Hematopoietic multipotent progenitor cell treated with erythropoietin and hydrocortisone succinate and interleukin-3 and kit ligand, for 17 days (in vitro differentiated cells): ENCODE data around the gene RABGEF1.
"Not testable (repeated sequence)": the region's sequence is repeated elsewhere in the genome, so short reads cannot be mapped to it uniquely, and the experiment has no call there.

ENCODE experiments used
- DNase-seq: peaks from one replicate; pipeline ENCODE4 v3.0.0-alpha.2; 2015; ENCODE audit warnings: low spot score

The RABGEF1 gene

DNA sequence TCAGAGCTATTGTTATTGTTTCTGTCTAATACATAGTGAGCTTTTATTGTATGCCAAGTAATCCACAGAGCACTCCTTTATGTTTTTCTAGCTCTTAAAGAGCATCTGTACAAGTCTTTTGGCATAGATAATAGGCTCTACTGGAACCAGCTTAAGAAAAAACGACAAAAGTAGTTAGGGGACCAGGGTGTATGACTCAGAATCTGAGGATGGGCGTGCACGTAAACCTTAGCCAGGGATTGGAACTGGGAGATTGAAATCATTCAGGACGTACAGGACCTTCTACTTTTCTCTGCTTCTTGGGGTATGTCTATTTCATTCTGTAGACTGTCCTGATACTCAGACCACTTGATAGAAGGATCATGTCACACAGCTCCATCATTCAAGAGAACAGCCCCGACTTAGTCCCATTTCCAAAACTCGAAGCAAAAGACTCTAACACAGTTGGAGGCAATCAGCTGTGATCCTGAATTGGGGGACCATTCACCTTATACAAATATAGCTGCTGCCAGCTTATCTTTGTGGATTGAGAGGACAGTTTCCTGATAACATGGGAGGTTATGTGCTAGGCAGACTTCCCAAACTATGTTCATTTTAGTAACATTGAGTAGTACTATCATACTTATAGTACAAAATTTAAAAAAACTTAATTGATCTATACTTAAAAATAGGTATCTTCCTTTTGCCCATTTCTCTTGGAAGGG is 24.9 kb downstream of the RABGEF1 start:
- not testable (repeated sequence) for DNase-seq

GRCh38 chr7:66766041-66766440 is 25.5 kb downstream of the RABGEF1 start:
- DNase-seq = no peak

DNA sequence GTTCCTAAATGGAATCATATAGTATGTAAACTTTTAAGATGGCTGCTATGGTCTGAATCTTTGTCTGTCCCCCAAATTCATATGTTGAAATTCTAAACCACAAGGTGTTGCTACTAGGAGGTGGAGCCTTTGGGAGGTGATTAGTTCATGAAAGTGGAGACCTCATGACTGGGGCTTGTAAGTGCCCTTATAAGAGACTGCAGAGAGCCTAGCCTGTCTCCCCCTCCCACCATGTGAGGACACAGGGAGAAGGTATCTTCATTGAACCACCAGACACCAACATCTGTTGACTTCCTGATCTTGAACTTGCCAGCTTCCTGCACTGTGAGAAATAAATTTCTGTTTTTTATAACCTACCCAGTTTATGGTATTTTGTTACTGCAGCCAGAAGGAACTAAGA is 27.0 kb downstream of the RABGEF1 start:
- not testable (repeated sequence) for DNase-seq

DNA sequence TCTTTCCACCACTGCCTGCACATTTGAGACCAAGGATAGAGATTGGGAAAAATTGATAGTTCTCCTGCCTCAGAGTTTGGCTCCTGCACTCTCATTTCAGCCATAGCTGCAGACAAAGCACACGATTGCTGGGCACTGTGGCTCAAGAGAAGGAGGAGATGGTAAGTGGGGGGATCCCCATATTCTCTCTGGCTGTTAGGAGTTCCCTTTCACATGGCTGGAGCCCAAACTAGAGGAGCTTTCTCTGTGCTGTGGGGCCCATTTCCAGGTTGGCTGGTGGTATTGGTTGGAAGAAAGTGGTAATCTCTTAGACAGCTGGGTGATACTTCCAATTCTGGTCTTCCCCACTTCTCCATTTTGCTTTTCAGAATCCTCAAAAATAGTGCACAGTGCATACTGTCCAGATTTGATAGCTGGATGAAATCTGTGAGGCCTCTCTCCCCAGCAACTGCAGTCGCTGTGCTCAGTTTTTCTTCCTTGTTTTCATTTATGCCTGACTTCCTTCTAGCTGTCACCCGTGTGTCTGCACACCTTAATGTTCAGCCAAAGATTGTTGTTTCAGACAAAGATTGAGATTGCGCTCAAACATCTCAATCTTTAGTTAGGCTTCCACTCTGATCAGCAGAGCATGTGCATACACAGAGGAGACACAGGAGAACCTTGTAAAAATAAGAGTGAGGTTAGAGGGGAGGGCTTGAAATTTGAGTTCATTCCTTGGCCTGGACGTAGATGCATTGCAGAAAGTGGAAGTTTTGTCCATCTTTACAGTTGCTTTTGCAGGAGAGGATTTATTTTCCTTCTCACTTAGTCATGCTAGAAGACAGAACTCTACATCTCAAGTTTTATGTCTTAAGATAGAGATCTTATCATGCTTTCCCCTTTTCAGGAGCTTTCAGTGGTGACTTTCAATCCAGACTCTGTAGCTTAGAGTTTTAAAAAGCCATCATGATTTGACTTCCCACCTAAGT is 28.6 kb downstream of the RABGEF1 start:
- no peak for DNase-seq

DNA sequence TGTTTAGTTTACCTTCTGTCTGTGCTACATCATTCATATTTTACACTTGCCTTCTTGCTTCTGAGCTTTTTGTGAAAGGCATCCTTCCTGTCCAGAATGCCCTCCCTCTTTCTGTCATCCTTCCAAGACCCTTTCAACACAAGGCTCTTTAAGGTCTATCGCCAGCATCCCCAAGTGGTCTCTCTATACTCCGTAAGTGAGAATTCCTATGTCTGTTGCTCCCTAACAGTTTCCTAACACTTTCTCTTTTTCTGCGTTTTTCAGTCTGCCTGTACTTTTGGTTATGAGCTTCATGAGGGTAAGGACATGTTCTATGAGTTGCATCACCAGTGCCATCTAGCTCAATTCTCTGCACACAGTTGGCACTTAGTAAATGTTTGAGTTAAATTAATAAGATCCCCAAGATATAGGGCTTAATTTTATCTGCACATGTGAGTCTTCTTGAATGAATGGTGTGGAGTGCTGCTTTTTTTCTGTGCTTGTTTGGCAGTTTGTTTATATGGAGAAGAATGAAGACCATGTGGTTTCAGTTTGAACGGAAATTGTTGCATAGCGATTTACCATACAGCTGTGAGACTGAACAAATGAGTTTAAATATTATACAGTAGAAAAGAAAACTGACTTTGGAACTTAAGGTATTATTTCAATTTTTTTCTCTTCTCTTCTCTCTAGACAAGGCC is 29.4 kb downstream of the RABGEF1 start:
- DNase-seq = no peak

GRCh38 chr7:66771795-66772194 is 31.3 kb downstream of the RABGEF1 start:
- no peak for DNase-seq

GRCh38 chr7:66773744-66774143 is 33.2 kb downstream of the RABGEF1 start:
- DNase-seq = not testable (repeated sequence)

DNA sequence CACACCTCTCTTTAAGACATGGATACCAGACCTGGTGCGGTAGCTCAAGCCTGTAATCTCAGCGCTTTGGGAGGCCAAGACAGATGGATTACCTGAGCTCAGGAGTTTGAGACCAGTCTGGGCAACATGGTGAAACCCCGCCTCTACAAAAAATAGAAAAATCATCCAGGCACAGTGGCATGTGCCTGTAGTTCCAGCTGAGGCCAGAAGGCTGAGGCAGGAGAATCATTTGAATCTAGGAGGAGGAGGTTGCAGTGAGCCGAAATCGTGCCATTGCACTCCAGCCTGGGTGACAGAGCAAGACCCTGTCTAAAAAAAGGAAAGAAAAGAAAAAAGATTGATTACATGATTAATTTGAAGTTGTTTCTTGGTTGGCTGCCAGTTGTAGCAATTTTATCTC is 35.9 kb downstream of the RABGEF1 start:
- not testable (repeated sequence) for DNase-seq

DNA sequence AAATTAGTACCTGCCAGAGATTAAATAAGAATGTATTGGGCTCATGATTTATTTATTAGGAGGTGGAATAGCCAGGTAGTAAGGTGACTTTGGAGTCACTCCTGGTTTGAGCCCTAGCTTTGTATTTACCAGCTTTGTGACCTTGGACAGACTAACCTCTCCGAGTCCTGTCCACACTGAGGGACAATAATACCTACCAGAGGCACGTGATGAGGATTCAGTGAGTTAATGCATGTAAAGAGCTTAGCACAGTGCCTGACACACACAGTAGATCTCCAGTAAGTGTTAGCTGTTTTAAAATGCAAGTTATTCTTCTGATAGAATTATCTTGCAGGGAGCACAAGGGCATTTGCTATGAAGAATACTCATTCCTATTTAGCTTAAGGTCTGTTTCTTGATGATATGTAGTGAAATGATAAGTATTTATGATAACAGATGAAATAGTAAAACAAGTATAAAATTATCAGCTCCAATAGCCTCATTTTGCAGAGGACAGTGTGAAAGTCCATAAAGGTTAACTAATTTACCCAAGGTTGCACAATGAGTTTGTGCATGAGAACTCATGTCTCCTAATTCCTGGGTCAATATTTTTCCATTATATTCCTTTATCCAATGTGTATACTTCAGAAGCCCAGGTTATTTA is 36.4 kb downstream of the RABGEF1 start:
- DNase-seq = no peak

GRCh38 chr7:66778201-66778600 is 37.7 kb downstream of the RABGEF1 start:
- no peak for DNase-seq

GRCh38 chr7:66779669-66780409 is 39.3 kb downstream of the RABGEF1 start:
- DNase-seq = no peak

DNA sequence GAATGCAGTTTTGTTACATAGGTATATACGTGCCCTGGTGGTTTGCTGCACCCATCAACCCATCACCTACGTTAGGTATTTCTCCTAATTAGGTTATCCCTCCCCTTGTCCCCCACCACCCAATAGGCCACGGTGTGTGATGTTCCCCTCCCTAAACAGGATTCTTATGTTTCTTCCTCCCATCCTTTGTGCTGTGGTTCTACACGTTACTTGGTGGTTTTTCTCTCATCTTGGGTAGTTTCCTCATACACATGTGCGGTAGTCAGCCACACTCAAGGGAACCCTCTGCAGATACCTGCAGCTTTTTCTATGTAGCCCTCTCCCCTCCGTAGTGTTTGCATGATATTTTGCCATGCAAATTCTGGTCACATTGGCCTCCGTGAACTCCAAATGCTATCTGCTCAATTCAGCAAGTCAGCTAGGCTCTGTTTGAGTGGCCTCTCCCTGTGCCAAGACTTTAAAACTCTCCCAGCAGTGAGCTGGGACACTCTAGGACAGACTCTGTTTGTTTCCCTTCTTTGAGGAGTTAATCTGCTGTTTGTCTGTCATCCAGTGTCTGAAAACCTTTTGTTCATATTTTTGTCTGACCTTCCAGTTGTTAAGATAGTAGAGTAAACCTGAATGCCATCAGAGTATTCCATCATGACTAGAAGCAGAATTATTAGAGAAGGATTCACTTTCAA is 41.0 kb downstream of the RABGEF1 start:
- DNase-seq = no peak

DNA sequence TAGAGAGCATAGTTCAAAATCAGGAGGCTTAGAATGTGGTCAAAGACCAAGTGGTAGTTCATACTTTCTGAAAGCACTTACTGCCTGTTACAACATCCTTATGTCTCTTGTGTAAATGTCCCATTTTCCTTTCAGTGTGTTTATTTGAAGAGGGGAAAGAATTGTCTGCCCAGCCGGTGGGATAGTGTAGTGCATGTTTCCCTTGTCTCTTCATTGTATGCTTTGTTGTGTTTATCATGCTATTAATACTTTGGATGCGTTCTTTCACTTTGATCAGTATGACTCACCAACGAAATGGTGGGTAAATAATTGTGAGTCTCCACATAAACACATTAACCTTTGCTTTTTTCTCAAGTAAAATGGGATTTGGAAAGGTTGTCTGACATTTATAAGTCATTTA is 42.3 kb downstream of the RABGEF1 start:
- not testable (repeated sequence) for DNase-seq

- not testable (repeated sequence) for DNase-seq
These were observed 43.5 kb downstream of the RABGEF1 start for GRCh38 chr7:66783887-66784595.

GRCh38 chr7:66790196-66790595 is 49.7 kb downstream of the RABGEF1 start:
- no peak for DNase-seq

GRCh38 chr7:66790725-66791124 is 50.2 kb downstream of the RABGEF1 start:
- DNase-seq = no peak

GRCh38 chr7:66800591-66800990 is 60.1 kb downstream of the RABGEF1 start:
- no peak for DNase-seq

GRCh38 chr7:66804001-66804400 is 63.5 kb downstream of the RABGEF1 start:
- DNase-seq = no peak

DNA sequence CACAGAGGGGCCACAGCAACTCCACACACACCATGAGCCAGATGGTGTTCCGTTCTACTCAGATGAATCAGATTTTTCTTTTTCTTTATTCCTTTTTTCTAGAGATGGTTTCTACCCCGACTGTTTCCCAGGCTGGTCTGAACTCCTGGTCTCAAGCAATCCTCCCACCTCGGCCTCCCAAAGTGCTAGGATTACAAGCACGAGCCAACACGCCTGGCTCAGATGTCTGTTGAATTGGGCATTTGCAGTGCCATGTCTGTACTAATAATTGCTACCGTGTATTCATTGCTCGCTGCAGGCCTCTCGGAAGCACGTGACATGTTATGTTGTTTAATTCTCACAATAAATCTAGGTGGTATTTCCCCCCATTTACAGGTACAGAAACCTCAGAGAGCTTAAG is 67.2 kb downstream of the RABGEF1 start:
- DNase-seq = no peak

DNA sequence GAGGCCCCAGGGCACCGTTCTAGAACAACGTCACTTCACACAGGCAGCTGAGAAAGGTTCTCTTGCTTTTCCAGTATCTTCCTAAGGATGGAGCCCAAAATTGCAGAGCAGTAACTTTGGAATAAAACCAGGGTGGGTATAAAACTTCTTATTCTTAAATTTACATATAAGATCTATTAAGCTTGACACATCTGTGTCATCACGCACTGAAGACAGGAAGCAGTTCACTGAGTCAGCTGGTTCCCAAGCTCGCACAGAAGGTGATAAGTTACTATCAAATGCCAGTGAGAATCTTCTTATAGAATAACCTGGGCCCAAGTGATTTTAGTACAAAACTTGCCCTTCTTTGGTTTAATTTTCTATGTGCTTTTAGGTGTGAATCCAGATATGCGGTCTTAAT is 70.2 kb downstream of the RABGEF1 start:
- DNase-seq = no peak
